HFFc6 (cell line): ENCODE results near the gene ART1. TPM values are rescaled to one million over a fixed set of nuclear protein-coding genes. Genes with fewer than 3 reads are reported as not detected.

Experiments used
- DNase-seq: peaks from one replicate; pipeline ENCODE4 v3.0.0-alpha.2; 2018
- H3K27ac Mint-ChIP-seq: 2 replicates; pipeline ENCODE4 v1.8.0; 2020; ENCODE audit warnings: mild to moderate bottlenecking, mixed read lengths
- H3K27me3 Mint-ChIP-seq: 2 replicates; pipeline ENCODE4 v1.8.0; 2021; ENCODE audit warnings: mild to moderate bottlenecking, moderate library complexity, mixed read lengths; ENCODE audit not compliant: insufficient read depth
- H3K36me3 Mint-ChIP-seq: 2 replicates; pipeline ENCODE4 v1.8.0; 2021; ENCODE audit warnings: low read depth, mixed read lengths
- H3K4me1 Mint-ChIP-seq: 2 replicates; pipeline ENCODE4 v1.8.0; 2020; ENCODE audit warnings: low read depth, mixed read lengths
- H3K4me3 Mint-ChIP-seq: 2 replicates; pipeline ENCODE4 v1.8.0; 2020; ENCODE audit warnings: mild to moderate bottlenecking, moderate library complexity, mixed read lengths
- H3K9me3 Mint-ChIP-seq: 2 replicates; pipeline ENCODE4 v1.8.0; 2020; ENCODE audit warnings: mild to moderate bottlenecking, mixed read lengths
- CTCF ChIP-seq: fragments of 200-600 bp; sonication (generic); IDR thresholded peaks from 2 replicates; pipeline ENCODE4 v1.5.0; 2021; ENCODE audit warnings: antibody characterized with exemption, mild to moderate bottlenecking
- total RNA-seq, 6 experiments: library from RNA; stranded (reverse); fragmentation: NEBNext Ultra II Directional; extraction: Animal tissue kit (Norgen Biotek cat#: 25700); gene quantifications; 2 replicates in 1 of 6; 3 replicates in 5 of 6; pipeline ENCODE4 v1.2.3, GENCODE V29; 2021

Gene ART1
- total RNA-seq, 6 experiments from 2014 or later: not detected

- Mint-ChIP-seq H3K9me3 (no peaks in the 10 kb centered on the region), H3K4me1 (peaks cover 6% of the 10 kb centered on the region; the same call in 1 of the 2 replicates), H3K27ac (no peak overlapping the region), H3K4me3 (no peak overlapping the region), H3K36me3 (no peaks in the 10 kb centered on the region), H3K27me3 (peaks cover 54% of the 10 kb centered on the region)
- DNase-seq: no peak
- no peak for TF ChIP-seq CTCF
Observed at GRCh38 chr11:3635641-3636375, 9.1 kb upstream of the ART1 start.

DNA sequence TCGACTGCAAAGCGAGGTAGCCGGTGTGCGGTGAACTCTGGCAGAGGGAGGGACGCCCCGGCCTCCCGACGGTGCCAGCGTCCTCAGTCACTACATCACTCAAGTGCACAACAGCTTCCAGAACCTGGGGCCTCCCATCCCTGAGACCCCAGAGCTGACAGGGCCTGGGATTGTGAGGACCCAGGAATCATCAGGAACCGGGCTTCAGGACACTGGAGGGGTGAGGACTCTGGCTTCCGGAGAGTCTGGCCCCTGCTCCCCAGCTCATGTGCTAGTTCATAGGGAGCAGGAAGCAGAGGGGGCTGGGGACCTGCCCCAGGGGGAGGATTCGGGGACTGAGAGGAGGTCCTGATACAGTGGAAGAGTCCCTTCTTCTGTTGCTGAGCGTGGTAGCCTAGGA, 7.7 kb upstream of the ART1 start:
- no peaks in the 10 kb centered on the region; the same call in 1 of the 2 replicates for H3K36me3 Mint-ChIP-seq
- DNase-seq: no peak
- H3K9me3 Mint-ChIP-seq: no peaks in the 10 kb centered on the region
- H3K27ac Mint-ChIP-seq: no peak overlapping the region
- no peak overlapping the region for H3K4me3 Mint-ChIP-seq
- no peaks in the 10 kb centered on the region for H3K4me1 Mint-ChIP-seq
- TF ChIP-seq CTCF: no peak
- peaks cover 59% of the 10 kb centered on the region for H3K27me3 Mint-ChIP-seq

- Mint-ChIP-seq H3K27ac (no peak overlapping the region), H3K9me3 (no peaks in the 10 kb centered on the region), H3K4me1 (peaks cover 5% of the 10 kb centered on the region; the same call in 1 of the 2 replicates), H3K36me3 (no peaks in the 10 kb centered on the region; the same call in 1 of the 2 replicates), H3K4me3 (no peak overlapping the region), H3K27me3 (peaks cover 68% of the 10 kb centered on the region)
- no peak for TF ChIP-seq CTCF
- no peak for DNase-seq
Observed at GRCh38 chr11:3638513-3638912, 6.4 kb upstream of the ART1 start.

DNA sequence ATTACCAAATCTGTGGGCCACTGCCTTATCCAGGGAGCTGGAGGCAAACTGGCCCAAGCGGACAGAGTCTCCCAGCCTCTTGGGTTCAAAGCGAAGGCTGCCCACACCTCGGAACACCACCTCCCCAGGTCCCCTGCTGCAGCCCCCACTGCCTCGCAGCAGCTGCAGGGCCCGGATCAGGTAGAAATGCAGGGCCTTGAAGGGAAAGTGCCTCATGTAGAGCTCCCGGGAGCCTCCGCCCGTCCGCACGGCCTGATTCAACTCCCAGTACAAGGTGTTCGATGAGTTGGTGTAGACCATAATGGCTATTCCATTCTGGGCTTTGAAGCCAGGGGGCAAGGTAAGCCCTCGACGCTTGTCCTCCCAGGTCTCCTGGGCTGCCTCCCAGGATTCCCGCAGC, 5.1 kb upstream of the ART1 start:
- Mint-ChIP-seq H3K9me3 (no peaks in the 10 kb centered on the region), H3K27me3 (peaks cover 77% of the 10 kb centered on the region), H3K36me3 (no peaks in the 10 kb centered on the region; the same call in 1 of the 2 replicates), H3K4me1 (peaks cover 5% of the 10 kb centered on the region; the same call in 1 of the 2 replicates), H3K27ac (no peak overlapping the region), H3K4me3 (no peak overlapping the region)
- TF ChIP-seq CTCF: no peak
- DNase-seq: no peak

DNA sequence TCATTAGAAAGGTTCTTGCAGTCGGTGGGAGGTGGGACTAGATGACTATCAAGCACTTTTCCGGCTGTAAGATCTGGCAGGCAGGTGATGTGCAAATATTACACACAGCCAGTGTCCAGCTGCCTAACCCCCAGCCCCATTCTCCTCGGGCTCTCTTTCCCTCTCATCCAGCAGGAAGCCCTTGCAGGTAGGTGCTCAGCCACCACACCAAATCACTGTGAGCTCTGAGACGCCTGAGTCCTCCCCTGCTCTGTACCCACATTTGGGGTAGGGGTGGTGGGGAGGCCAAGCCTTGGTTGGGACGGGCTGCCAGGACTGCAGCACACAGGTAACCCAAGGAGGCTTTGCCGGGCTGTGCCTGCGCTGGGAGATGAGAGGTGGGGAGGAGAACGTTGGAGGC, 3.7 kb upstream of the ART1 start:
- Mint-ChIP-seq H3K36me3 (no peaks in the 10 kb centered on the region; the same call in 1 of the 2 replicates), H3K27ac (no peak overlapping the region), H3K9me3 (no peaks in the 10 kb centered on the region), H3K4me1 (peaks cover 5% of the 10 kb centered on the region; the same call in 1 of the 2 replicates), H3K27me3 (peaks cover 76% of the 10 kb centered on the region), H3K4me3 (peak overlapping the region; percentile 22; the same call in 1 of the 2 replicates)
- TF ChIP-seq CTCF: no peak
- DNase-seq: no peak
